Renal pelvis (tissue), 4 donors: Measurements from ENCODE around the gene PARD3. TPM values are rescaled to one million over a fixed set of nuclear protein-coding genes. Genes with fewer than 3 reads are reported as not detected.
A peak's percentile ranks its signal among the peaks of the same experiment; 100 is the strongest.

ENCODE experiments used
- DNase-seq: peaks from one replicate; pipeline ENCODE4 v3.0.0-alpha.2; 2013
- polyA plus RNA-seq, 3 donors: library from polyadenylated mRNA; unstranded; fragments of 120-200 nt; gene quantifications; one replicate each; pipeline ENCODE4 v1.2.1, GENCODE V29; 2013; ENCODE audit not compliant: insufficient read length in 3 of 3

The PARD3 gene
- polyA plus RNA-seq, 3 donors, result 66.9 to 71.1 (median 71.1) TPM

DNA sequence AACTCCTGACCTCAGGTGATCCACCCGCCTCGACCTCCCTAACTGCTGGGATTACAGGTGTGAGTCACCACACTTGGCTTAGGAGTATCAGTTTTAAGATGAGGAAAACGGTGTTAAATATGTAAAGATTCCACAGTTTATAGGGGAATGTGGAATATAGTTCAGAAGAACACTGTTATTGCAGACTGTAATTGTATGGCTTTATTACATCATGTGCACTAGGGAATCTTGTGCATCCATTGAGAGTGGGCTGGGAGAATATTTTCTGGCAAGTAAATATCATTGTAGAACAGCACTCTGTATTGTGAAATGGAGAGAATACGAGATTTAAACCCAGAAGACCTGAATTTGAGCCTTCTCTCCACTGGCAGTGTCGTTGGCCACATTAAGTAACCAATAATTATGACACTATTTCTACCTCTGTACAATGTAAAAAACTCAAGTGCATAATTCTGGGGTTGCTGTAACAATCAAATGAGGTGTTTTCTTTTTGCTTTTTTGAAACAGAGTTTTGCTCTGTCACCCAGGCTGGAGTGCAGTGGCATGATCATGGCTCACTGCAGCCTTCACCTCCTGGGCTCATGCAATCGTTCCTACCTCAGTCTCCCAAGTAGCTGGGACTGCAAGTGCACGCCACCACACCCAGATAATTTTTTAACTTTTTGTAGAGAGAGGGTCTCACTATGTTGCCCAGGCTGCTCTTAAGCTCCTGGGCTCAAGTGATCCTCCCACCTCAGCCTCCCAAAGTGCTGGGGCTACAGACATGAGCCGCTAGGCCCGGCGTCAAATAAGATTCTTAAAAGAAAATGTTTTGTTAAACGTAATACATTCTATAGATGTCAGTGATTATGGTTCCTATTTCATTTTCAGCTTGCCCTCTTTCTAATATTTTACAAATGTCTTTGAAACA is 12.0 kb upstream of the PARD3 start:
- no peak for DNase-seq

DNA sequence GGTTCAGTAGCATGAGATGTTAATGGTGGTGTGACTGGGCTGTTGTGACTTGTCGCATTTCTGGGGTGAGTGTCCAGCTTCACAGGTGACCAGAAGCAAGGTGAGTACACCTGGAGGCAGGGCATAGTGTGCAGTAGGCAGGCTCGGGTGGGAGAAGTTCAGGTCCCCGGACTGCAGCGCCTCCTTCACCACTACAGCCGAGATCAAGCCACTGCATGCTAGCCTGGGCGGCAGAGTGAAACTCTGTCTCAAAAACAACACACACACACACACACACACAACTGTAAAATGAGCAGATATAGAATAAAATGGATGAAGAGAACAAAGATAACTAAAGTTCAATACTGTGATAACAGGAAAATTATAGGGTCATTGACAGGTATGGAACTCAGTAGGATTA is 11.1 kb upstream of the PARD3 start:
- no peak for DNase-seq

DNA sequence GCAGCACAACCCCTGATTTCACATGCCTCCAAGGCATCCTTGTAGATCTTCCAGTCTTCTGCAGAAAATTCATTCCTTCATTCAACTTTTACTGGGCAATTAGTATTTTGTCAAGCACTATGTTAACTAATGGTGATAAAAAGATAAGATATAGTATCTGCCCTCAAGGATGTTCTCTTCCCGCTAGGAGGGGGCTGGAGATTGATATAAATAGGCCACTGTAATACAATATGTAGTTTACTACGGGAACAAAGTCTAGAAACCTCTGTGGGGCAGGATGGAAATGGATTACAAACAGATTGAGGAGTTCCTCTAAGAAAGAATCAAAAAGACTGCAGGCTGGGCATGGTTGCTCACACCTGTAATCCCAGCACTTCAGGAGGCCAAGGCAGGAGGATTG is 10.3 kb upstream of the PARD3 start:
- no peak for DNase-seq

GRCh38 chr10:34824870-34825269 is 9.8 kb upstream of the PARD3 start:
- DNase-seq, result no peak

- no peak for DNase-seq
Measured at GRCh38 chr10:34821587-34822585, 6.8 kb upstream of the PARD3 start.

- DNase-seq, result no peak
Measured at GRCh38 chr10:34817586-34817985, 2.5 kb upstream of the PARD3 start.

- DNase-seq, result no peak
Measured at GRCh38 chr10:34817054-34817453, 2.0 kb upstream of the PARD3 start.

GRCh38 chr10:34816501-34817002 is 1.5 kb upstream of the PARD3 start:
- peak; percentile 52 for DNase-seq

GRCh38 chr10:34816085-34816496 is 995 bp upstream of the PARD3 start:
- no peak for DNase-seq

DNA sequence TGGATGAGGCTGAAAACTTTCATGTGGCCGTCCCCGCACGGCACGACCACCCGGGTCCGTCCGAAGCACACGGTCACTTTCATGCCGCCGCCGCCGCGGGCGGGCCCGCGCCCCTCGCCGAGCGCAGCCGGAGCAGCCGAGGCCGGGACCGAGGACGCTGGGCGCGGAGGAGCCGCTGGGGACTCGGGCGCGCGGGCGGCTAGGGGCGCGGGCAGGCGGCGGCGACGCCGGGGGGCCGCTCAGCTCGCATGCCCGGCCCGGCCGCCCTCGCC is 247 bp downstream of the PARD3 start:
- DNase-seq, result no peak

DNA sequence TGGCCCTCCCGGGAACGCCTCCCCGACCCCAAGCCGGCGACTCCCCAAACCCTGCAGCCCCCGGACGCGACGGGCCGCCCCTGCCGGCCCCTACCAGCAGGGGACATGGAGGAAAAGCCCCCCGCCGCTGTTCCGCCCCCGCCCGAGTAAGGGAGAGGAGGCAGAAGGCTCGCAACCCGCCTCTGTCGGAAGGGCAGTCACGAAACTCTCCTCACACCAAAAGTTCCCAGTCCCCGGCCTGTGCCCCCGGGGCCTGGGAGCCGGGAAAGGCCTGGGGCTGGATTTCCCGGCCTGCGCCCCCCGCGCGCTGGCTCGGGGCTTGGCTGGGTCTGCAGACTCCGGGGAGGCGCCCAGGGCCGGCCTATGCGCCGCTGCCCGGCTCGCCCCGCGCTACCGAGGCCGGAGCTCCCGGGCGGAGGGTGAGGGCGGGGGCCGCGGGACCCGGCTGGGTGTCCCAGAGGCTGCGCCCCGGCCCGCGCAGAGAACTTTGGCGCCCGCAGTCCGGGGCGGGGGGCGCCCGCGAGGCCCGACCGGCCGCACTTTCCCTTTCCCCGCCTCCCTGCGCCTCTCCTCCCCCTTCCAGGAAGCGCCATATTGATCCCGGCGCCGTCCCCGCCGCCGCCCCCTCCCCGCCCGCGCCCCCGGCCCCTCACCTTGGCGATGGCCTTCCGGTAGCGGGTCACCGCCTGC is 728 bp downstream of the PARD3 start:
- DNase-seq, result peak; percentile 70

DNA sequence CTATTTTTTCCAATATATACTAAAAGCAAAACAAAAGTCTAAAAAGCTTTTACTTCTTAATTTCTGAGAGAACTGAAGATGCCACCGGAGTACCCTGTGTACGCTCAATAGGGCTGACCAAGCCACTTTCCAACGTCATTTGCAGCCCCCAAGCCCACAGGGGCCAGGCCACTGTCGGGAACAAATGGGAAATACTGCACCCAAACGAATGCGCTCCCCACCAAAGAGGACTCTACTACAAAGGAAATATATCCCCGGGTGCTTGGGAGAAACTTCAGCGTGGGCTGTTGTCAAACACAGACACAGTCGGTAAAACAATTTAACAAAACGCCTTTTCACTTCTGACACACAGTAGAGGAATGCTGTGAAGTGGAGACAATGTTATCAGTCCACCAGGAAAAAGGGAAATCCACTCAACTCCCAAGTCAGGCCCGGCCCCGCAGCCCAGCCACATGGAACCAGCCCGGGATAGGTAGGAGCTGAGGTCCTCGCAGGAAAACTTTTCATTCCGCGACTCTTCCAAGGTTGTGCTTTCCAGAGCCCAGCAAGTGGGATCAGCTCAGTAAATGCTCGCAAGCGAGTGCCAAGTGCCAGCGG is 1.4 kb downstream of the PARD3 start:
- DNase-seq, result peak; percentile 28

DNA sequence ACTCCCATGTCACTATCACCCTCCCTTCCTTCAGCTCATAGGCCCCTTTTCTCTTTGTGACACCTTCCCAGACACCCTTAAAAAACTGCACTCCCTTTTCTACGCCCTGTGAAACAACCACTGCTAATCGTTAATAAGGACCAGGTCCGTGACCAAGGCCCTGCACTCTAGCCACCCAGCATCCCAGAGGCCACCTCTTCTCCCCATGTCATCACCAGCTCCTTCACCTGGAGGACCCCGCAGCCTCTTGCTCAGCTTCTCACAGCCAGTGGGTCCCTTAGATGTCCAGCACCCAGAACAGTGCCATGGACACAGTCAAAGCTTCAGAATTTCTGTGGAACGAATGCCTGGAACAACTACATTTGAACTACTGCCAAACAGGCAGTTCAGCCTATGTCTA is 2.3 kb downstream of the PARD3 start:
- DNase-seq, result no peak

DNA sequence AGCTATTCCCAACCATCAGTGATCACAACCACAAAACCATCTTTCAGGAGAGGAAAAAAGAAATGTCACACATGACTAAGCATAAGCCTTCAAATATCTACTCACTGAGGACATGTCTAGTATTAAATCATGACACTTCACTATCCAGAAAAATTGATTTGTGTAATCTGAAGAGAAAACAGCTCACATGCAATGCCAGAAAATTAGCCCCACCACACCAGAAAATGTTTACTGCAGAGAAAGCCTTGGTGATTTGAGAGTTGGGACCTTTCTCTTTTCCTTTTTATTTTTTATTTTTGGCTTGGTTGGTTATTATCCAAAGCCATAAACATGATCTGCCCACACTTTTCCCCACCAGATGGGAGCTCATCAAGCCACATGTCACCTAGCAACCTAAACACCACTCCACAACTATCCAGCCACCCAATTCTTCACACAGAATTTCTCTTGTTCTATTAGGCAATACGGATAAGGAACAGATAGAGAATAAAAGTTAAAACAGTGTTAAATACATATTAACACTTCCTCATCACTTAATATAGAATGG is 3.1 kb downstream of the PARD3 start:
- no peak for DNase-seq

GRCh38 chr10:34811126-34811967 is 3.7 kb downstream of the PARD3 start:
- DNase-seq, result no peak

DNA sequence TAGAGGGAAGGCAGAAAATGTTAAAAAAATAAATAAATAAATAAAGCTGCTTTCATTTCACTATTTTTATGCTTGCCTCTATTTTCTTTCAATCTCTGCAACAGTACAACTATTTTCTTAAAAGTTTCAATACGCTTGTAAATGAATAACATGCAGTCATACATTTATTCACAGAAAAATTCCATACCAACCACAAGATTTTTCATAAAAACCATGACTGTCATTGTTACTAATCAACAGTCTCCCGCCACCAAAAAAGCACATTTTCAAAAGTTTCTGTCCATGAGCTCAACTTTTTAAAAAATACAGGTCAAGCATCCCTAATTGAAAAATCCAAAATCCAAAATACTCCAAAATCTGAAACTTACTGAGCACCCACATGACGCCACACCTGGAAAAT is 5.3 kb downstream of the PARD3 start:
- no peak for DNase-seq

- peak; percentile 62 for DNase-seq
Measured at GRCh38 chr10:34808801-34809745, 6.0 kb downstream of the PARD3 start.

- DNase-seq, result no peak
Measured at GRCh38 chr10:34808336-34808735, 6.8 kb downstream of the PARD3 start.

- no peak for DNase-seq
Measured at GRCh38 chr10:34804306-34804705, 10.8 kb downstream of the PARD3 start.
